ENCODE measurements around the gene PPP6R3. TPM values are rescaled to one million over a fixed set of nuclear protein-coding genes. Genes with fewer than 3 reads are reported as not detected.

PPP6R3 gene
- total RNA-seq, 2 donors from 2014 or later: 188 to 189 TPM

DNA sequence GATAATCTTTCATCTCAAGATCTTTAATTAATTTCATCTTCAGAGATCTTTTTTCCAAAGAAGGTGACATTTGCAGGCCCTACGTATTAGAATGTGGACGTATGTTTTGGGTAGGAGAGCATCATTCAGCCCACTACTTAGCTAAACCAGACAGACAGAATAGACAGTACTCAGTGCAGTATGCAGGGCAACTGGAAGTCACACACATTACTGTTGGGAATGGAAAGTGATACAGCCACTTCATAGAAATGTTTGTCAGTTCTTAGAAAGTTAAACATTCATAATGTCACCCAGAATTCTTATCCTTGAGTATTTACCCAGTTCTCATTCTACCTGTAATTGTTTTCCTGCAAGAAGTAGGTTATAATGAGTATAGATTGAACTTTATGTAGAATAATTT is 102.9 kb downstream of the PPP6R3 start:
- Mint-ChIP-seq H3K27ac (peak overlapping the region in 1 of 2 donors; percentile 13), H3K27me3 (no peaks in the 10 kb centered on the region), H3K9me3 (no peaks in the 10 kb centered on the region), H3K4me1 (ENCODE audit: low read depth in 2 of 2) (peaks cover 24 to 31% of the 10 kb centered on the region in 2 donors), H3K4me3 (no peak overlapping the region), H3K36me3 (peaks cover 27% of the 10 kb centered on the region)
- ATAC-seq: no peak
- no peak for DNase-seq (ENCODE audit: low spot score)

DNA sequence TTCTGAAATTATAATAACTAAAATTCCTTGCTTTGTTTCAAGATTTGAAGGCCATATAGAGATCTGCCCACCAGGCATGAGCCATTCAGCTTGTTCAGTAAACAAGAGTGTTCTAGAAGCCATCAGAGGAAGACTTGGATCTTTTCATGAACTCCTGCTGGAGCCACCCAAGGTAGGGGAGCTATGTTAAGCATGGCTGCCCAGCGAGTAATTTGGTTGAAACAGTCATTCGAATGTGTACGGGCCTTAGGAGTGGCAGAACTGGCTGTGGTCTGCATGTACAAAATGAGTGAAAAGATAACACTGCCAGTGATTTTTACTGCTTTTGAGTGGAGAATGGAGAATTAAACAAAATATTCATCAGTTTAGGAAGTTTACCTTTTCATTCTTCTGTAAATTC is 103.7 kb downstream of the PPP6R3 start:
- ATAC-seq: no peak
- no peaks in the 10 kb centered on the region for H3K27me3 Mint-ChIP-seq
- H3K9me3 Mint-ChIP-seq: no peaks in the 10 kb centered on the region
- DNase-seq (ENCODE audit: low spot score): no peak
- H3K4me3 Mint-ChIP-seq: no peak overlapping the region
- peaks cover 21% of the 10 kb centered on the region for H3K36me3 Mint-ChIP-seq
- H3K4me1 Mint-ChIP-seq (ENCODE audit: low read depth in 2 of 2): peaks cover 26 to 33% of the 10 kb centered on the region in 2 donors
- H3K27ac Mint-ChIP-seq: no peak overlapping the region

DNA sequence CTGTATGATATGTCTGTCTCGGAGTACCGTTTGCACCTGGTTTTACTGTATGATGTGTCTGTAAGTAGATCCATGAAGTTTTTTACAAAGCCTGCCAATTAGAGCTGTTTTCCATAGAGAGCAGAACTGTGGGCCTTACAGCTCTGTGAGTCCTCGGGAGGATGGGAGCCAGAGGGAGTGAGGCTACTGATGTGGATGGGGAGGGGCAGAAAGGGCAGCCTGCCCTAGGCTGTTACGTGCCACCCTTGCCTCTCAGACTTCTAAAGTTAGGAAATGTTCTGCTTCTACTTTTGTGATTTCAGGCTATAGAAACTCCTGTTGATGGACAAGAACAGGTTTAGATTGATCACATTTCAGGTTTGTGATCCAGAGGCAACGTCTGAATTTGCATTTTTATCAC is 105.2 kb downstream of the PPP6R3 start:
- Mint-ChIP-seq H3K27me3 (no peaks in the 10 kb centered on the region), H3K27ac (no peak overlapping the region), H3K4me1 (ENCODE audit: low read depth in 2 of 2) (peaks cover 26 to 38% of the 10 kb centered on the region in 2 donors), H3K4me3 (no peak overlapping the region), H3K36me3 (peaks cover 21% of the 10 kb centered on the region), H3K9me3 (no peaks in the 10 kb centered on the region)
- no peak for ATAC-seq
- DNase-seq (ENCODE audit: low spot score): no peak

DNA sequence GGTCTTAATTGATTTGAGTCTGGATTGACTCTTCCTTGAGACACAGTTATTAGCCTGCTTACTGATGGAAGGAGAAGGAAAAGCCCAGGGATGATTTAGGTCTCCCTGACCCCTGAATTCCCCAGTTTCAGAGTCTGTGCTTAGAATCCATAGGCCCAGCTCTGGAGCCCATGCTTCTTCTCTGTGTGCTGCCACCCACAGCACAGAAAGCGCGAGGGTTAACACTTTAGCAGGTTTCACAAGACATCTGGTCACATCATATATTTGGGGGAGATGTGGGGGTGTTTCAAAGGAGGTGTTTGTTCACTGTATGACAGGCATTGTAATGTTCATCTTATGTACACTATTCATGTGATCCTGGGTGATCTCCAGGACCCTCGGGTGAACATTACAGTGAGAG is 107.0 kb downstream of the PPP6R3 start:
- ATAC-seq: peak in 1 of 2 donors; percentile 24
- no peak overlapping the region for H3K27ac Mint-ChIP-seq

DNA sequence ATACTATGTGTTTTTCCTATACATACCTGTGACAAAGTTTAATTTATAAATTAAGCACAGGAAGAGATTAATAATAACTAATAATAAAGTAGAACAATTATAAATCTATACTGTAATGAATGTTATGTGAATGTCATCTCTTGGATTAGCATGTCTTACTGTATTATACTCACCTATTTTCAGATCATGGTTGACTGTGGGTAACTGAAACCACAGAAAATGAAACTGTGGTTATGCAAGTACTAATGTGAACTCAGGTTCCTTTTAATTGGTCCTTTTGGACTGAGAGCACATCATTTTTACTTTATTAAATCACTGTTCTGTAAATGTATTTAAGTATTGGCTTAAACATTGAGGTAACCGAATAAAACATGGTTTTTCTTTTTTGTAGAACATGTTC is 108.8 kb downstream of the PPP6R3 start:
- no peak for ATAC-seq
- no peaks in the 10 kb centered on the region for H3K9me3 Mint-ChIP-seq
- peaks cover 18 to 39% of the 10 kb centered on the region in 2 donors for H3K4me1 Mint-ChIP-seq (ENCODE audit: low read depth in 2 of 2)
- DNase-seq (ENCODE audit: low spot score): no peak
- peaks cover 24% of the 10 kb centered on the region for H3K36me3 Mint-ChIP-seq
- H3K27ac Mint-ChIP-seq: no peak overlapping the region
- H3K27me3 Mint-ChIP-seq: no peaks in the 10 kb centered on the region
- H3K4me3 Mint-ChIP-seq: no peak overlapping the region

More for the DNA sequence above, 107.0 kb downstream of the PPP6R3 start:
- no peak for DNase-seq (ENCODE audit: low spot score)
- Mint-ChIP-seq H3K36me3 (peaks cover 25% of the 10 kb centered on the region), H3K4me1 (ENCODE audit: low read depth in 2 of 2) (peaks cover 26 to 39% of the 10 kb centered on the region in 2 donors), H3K27me3 (no peaks in the 10 kb centered on the region), H3K4me3 (no peak overlapping the region), H3K9me3 (no peaks in the 10 kb centered on the region)

DNA sequence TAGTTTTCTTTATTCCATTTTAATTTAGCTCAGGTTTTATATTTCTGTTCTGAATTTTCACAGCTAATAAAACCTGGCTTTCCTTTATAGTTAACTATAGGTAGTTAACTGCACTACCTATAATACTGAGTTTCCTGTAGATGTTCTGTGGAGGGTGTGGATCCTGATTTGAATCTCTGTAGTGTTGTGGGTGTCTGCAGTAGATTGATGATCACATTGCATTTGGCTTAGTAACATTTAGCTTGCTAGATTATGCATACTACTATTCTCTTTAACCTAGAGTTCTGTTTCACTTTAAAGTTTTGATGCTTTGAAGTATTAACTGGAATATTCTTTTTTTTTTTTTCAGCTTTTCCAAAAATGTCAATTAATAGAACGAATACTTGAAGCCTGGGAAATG is 110.1 kb downstream of the PPP6R3 start:
- DNase-seq (ENCODE audit: low spot score): no peak
- Mint-ChIP-seq H3K4me3 (no peak overlapping the region), H3K9me3 (no peaks in the 10 kb centered on the region), H3K27me3 (no peaks in the 10 kb centered on the region), H3K4me1 (ENCODE audit: low read depth in 2 of 2) (peaks cover 11 to 35% of the 10 kb centered on the region in 2 donors), H3K36me3 (peaks cover 19% of the 10 kb centered on the region), H3K27ac (no peak overlapping the region)
- ATAC-seq: no peak

DNA sequence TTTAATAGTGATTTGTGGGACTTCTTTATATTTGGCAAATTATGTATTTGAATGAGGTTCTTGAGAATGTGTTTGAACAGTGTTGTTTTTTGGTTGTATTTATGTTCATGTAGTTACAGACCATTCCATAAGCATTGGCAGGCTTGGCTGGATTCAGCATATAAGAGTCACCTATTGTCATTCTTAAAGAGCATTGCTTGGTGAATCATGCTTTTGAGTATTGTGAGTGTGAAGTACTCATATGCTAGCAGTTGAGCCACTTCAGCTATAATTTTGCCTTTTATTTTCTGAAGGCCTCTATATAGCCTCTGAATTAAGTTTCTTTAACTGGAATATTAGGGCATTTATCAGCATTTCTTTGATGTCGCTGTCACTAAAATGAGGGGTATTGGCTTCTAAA is 113.8 kb downstream of the PPP6R3 start:
- Mint-ChIP-seq H3K27me3 (no peaks in the 10 kb centered on the region), H3K9me3 (no peaks in the 10 kb centered on the region), H3K36me3 (peaks cover 42% of the 10 kb centered on the region), H3K27ac (no peak overlapping the region), H3K4me1 (ENCODE audit: low read depth in 2 of 2) (peaks cover 0 to 20% of the 10 kb centered on the region in 2 donors), H3K4me3 (no peak overlapping the region)
- no peak for ATAC-seq
- DNase-seq (ENCODE audit: low spot score): no peak

DNA sequence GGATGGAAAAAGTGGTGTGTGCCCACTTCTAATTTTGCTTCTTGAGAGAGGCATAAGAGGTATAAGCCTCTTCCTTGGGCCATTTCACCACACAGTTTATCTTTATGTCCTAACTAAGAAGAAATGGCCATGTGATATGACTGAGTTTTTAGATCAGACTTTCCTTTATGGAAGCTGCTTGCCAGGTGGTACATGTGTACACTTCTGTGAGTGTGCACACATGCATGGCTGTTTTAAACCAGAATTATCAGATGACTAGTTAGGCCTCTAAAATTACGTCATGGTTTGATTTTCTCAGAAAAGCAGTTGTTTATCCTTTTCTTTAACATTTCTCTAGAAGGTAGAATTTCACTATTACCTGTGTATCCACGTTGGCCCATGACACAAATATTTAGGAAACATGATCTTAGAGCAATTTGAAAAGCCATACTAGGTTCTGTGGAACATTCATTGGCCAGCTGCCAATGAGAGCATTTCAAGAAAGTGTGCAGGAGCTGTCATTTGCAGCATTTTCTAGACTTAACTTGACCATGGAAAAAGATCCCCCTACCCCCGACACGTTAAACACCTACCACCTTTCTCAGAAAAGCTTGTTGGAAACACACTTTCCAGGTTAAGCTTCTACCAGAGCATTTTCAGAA is 114.6 kb downstream of the PPP6R3 start:
- ATAC-seq: no peak
- Mint-ChIP-seq H3K27me3 (no peaks in the 10 kb centered on the region), H3K27ac (no peak overlapping the region), H3K9me3 (no peaks in the 10 kb centered on the region), H3K36me3 (peaks cover 48% of the 10 kb centered on the region), H3K4me1 (ENCODE audit: low read depth in 2 of 2) (peaks cover 6 to 22% of the 10 kb centered on the region in 2 donors), H3K4me3 (no peak overlapping the region)
- DNase-seq (ENCODE audit: low spot score): no peak

DNA sequence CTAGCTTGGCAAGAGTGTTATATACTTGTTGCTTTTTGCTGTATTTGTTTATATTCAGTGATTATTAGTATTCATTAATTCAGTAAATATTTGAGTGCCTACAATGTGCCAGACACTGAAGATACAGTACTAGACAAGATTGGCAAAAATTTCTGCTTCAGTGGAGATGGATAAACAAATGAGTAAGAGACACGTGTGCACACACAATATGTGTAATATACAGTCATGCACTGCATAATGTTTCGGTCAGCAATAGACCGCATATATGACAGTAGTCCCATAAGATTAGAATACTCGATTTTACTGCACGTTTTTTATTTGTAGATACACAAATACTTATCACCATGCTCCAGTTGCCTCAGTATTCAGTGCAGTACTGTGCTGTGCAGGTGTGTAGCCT is 118.9 kb downstream of the PPP6R3 start:
- Mint-ChIP-seq H3K4me1 (ENCODE audit: low read depth in 2 of 2) (peaks cover 17 to 21% of the 10 kb centered on the region in 2 donors), H3K27me3 (no peaks in the 10 kb centered on the region), H3K27ac (peak overlapping the region in 1 of 2 donors; percentile 8), H3K9me3 (no peaks in the 10 kb centered on the region), H3K4me3 (no peak overlapping the region), H3K36me3 (peaks cover 35% of the 10 kb centered on the region)
- ATAC-seq (no peak), DNase-seq (ENCODE audit: low spot score) (no peak)

DNA sequence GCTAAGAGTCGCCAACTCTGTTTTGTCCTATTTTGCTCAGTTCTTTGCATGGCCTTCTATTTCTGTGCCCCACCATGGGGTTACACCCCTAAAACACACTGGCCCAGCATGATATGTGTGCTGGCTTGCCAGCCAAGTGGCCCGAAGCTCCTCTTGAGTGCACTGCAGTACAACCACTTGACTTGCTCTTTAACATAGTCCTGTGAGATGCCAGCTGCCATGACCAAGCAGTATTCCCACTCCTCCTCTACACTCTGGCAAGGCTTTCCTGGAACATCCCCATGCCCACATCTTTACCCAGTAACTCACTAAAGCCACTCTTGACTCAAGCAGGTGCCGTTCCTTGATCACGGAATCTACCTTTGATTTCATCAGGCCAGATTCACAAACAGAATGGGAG is 120.9 kb downstream of the PPP6R3 start:
- no peak for ATAC-seq
- Mint-ChIP-seq H3K27ac (peak overlapping the region in 1 of 2 donors; percentile 23), H3K9me3 (no peaks in the 10 kb centered on the region)

DNA sequence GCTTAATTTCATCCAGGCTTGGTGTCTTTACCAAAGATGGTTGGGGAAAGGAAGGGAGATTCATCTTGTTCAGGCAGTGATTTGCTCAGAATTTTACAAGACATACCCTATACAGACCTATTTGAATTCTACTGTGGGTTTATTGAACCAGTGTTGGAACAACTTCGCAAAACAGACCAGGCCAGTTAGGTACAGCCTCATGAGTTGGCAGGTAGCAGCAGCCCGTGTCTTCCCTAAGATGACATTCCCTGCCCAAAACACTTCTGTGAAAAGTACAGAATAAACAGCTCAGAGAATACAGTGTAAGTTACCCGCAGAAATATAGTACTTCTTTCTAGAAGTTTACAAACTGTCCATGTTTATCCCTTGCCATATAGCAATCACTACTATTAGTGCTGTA is 121.3 kb downstream of the PPP6R3 start:
- Mint-ChIP-seq H3K9me3 (no peaks in the 10 kb centered on the region), H3K36me3 (peaks cover 23% of the 10 kb centered on the region), H3K27ac (peak overlapping the region in 1 of 2 donors; percentile 66), H3K27me3 (no peaks in the 10 kb centered on the region), H3K4me1 (ENCODE audit: low read depth in 2 of 2) (peaks cover 17 to 23% of the 10 kb centered on the region in 2 donors), H3K4me3 (no peak overlapping the region)
- DNase-seq (ENCODE audit: low spot score): no peak
- no peak for ATAC-seq

More for the DNA sequence above, 120.9 kb downstream of the PPP6R3 start:
- Mint-ChIP-seq H3K27me3 (no peaks in the 10 kb centered on the region), H3K4me1 (ENCODE audit: low read depth in 2 of 2) (peaks cover 17 to 23% of the 10 kb centered on the region in 2 donors), H3K4me3 (no peak overlapping the region), H3K36me3 (peaks cover 28% of the 10 kb centered on the region)
- no peak for DNase-seq (ENCODE audit: low spot score)

DNA sequence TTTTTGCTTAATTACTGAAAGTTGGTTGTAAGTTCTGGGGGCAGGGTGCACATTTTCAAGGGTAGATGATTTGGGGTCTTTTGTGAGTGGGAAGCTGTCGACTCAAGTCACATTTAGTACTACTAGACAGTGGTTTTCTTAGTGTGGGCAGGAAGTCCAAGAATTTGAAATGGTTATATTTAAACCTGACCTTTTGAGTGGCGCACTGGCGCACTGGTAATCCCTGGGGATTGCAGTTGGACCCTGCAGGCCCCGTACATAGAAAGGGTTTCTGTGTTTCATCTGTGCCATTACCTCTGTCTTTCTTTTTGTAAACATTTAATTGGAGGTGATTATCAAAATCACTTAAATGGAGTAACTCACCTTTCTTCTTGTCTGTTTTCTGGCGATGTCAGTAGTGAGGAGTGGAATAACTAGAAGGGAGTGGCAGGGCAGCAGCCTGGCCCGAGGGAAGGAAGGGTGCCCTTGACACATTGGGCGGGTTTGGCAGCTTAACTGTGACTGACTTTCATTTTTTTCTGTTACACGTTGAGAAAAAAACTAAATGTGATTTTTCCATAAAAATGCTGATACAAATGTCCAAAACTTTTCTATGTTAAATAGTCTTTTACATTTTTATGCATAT is 122.0 kb downstream of the PPP6R3 start:
- H3K9me3 Mint-ChIP-seq: no peaks in the 10 kb centered on the region
- ATAC-seq (no peak), DNase-seq (ENCODE audit: low spot score) (no peak)
- peak overlapping the region; percentile 45 to 66 for H3K27ac Mint-ChIP-seq
- peaks cover 25% of the 10 kb centered on the region for H3K36me3 Mint-ChIP-seq
- peaks cover 17 to 26% of the 10 kb centered on the region in 2 donors for H3K4me1 Mint-ChIP-seq (ENCODE audit: low read depth in 2 of 2)
- H3K4me3 Mint-ChIP-seq: no peak overlapping the region
- H3K27me3 Mint-ChIP-seq: no peaks in the 10 kb centered on the region

DNA sequence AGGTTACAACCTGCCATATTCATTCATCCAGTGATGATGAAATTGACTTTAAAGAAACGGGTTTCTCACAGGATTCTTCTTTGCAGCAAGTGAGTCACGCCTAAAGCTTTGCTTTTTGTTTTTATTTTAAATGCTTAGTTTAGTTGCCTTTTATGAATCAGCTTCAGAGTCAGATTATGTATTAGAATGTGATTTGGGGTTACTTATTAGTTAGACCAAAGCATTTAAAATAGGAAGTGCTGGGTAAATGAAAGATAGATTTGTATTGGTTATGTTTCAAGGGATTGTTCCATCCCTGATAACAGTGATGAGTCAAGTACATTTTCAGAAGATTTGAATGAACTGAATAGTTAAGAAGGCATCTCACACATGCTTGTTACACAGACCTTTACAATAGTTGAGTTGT is 122.5 kb downstream of the PPP6R3 start:
- Mint-ChIP-seq H3K27ac (peak overlapping the region; percentile 45 to 66), H3K4me3 (no peak overlapping the region), H3K4me1 (ENCODE audit: low read depth in 2 of 2) (peaks cover 17 to 26% of the 10 kb centered on the region in 2 donors), H3K27me3 (no peaks in the 10 kb centered on the region), H3K36me3 (peaks cover 26% of the 10 kb centered on the region), H3K9me3 (no peaks in the 10 kb centered on the region)
- ATAC-seq (no peak), DNase-seq (ENCODE audit: low spot score) (no peak)

DNA sequence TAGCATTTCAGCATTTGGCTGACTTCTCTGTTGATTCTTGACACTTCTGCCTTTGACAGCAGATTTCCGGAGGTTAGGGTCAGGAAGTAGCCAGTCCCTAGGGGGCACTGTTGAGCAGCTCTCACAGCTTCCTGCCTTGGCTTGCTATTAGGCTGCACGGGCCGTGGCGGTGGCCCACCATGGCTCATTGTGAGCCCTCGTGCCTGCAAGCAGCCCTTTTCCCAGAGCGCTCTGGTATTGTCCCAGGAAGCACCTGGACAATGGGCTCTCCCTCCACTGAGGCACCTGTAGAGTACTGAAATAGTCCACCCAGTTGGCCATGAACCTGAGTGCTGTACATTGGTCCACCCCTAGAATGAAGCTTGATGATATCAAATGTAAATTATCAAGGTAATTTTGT is 123.5 kb downstream of the PPP6R3 start:
- Mint-ChIP-seq H3K4me1 (ENCODE audit: low read depth in 2 of 2) (peaks cover 17 to 26% of the 10 kb centered on the region in 2 donors), H3K9me3 (no peaks in the 10 kb centered on the region), H3K4me3 (no peak overlapping the region), H3K36me3 (peaks cover 15% of the 10 kb centered on the region), H3K27ac (peak overlapping the region in 1 of 2 donors; percentile 9), H3K27me3 (no peaks in the 10 kb centered on the region)
- no peak for DNase-seq (ENCODE audit: low spot score)
- ATAC-seq: peak; percentile 48 to 64
